C1 segment of cervical spinal cord (tissue), 14 donors: ENCODE results near the gene MYZAP.

Experiments
- DNase-seq, 14 donors: peaks; one replicate each; lab custom pipeline; 2025; lab: John Stamatoyannopoulos, UW

The MYZAP gene

GRCh38 chr15:57625703-57626448 is 34.2 kb downstream of the MYZAP start:
- peak in 1 of 14 donors; percentile 59 for DNase-seq

DNA sequence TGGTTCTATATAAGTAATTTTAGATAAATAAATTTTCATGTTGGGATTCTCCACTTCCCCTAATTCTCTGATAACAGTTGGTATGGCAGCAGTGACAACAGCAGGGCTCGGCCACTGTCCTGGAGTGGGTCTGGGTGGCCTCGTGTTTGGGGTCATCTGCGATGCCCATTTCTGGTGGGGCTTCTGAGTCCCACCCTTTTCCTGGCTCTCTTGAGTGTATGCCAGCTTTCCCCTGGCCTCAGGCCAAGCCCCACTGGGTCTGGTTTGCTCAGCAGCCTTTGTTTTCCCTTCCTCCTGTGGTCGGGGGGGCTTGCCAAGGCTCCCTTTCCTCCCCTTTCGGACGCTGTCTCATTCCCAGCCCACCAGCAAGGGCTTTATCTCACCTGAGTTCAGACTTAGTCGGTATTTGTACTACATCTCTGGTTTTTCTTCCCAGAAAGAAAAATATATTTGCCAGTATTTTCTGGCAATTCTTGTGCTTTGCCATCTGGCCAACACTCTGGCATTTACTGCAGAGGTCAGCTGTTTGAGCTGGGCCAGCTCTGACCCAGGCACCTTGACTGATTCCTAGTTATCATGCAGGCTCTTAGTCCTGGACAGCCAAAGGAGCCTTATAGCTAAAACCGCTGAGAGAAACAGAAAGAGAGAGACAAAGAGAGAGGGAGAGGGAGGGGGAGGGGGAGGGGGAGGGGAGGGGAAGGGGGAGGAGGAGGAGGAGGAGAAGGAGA is 35.2 kb downstream of the MYZAP start:
- peak in 1 of 14 donors; percentile 69 for DNase-seq

DNA sequence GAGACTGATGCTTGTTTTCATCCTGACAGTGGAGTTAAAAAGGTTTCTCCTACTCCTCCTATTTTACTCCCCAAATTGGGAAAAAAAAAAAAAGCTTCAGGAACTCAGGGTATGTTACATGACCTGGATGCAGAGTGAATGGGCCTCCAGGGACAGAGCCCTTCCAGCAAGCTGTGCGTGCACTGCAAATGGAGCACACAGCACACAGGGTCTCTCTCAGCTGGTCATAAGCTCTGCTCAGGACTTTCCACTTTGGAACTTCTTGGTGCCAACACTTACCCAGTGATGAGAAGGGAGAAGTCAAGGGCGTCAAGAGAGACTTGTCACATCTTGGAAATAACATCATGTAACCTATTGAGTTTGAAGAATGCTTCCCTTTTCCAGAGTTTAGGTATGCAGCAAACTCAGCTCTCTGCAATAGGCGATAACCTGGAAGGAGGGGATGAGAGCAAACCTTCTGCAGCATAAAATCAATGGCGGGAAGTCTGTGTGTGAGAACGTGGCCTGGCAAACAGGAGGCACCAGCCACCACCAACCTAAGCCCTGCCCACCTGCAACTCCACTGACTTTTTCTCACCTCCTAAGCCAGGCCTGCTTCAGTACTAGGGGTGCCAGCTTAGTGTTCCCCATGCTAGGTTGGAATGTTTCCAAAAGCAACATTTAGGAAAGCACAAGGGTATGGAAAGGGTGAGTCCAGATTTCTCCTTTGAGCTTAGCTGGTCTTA is 39.8 kb downstream of the MYZAP start:
- no peak for DNase-seq

DNA sequence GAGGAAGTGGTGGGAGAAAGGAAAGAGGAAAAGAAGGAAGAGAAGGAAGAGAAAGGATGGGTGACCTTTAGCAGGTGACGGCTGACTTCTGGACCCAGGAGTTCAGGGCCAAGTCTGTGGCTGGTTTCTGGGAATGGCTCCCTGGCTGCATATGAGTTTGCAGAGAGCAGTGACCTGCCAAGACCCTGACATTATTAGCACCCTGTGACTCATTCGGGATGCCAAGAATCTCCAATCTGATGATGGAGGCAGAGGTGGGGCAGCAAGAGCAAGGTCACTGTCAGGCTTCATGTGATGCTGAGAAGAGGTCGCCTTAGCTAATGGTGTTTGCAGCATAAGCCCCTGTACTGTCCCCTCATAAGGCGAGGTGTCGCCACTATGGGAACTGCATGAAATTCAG is 42.6 kb downstream of the MYZAP start:
- DNase-seq: peak in 2 of 14 donors; percentile 4 to 22

DNA sequence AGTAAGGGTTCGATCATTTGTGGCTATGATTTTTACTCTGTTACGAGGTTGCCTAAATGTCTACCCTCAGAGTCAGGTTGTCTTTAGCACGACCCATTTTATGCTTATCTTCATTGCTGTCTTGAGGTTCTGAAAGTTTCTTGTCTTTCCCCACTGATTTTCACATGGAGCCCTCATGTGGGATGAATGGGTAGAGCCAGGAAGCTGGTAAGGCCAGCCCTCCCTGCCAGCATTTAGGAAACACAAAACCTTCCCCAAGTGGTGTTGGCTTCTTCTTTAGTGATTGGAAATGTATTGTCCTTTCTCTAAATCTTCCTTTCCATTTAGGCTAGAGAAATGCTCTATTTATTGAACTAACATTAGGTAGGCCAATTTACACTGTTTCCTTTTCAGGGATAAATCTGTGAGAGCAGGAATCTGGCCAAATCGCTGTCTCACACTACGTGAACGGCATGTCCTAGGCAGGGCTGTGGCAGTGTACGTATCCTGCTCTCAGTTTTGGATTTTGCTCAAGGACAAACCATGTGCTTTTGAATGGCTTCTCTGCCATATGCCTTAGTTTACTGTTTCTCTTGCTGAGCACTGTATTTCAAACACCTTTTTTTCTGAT is 43.7 kb downstream of the MYZAP start:
- peak in 1 of 14 donors; percentile 89 for DNase-seq

GRCh38 chr15:57637846-57638245 is 46.1 kb downstream of the MYZAP start:
- DNase-seq: no peak

DNA sequence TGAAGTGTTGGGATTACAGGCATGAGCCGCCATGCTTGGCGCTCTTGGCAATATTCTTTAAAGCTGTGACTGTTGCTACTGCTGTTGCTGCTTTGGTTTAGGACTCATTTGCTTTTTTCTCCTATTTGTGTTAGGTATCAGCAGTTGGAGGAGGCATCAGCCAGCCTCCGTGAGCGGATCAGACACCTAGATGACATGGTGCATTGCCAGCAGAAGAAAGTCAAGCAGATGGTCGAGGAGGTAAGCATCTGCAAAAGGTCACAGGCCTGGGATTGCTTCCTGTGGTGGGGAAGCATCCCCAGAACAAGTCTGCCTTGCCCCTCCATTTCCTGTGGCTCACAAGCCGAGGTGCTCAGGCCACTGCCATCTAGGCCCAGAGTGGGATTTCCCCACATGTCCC is 47.6 kb downstream of the MYZAP start:
- no peak for DNase-seq

DNA sequence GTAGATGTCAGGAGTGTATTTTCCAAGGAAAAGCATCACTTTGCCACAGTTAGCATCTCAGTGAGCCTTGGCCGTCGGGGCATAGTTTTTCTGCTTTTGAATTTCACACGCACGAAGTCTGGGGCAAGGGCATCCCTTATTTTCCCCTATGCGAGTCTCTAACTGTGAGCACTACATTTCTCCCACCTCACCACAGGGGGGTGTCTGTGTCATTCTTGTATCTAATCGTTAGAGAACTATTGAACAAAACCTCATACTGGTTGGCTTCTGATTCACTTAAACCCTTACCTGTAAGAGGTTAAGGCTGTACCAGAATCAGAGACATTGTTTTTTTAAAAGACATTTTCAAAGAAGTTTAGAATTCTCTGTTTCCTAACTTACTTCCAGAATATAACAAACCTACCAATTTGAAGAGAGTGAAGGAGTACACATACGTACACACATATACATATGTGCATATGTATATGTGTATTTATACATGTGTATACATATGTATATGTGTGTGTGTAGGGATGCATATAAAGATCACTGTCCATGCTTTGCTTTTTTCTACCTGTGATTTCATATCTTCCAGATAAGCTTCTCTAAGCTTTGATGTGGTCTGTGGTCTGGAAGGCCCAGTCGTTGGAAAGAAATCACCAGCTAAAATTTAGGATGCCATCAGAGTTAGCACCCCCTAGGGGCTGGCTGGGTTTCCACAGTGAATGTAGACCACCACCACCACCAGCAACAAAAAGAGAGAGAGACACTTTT is 49.4 kb downstream of the MYZAP start:
- DNase-seq: peak in 3 of 14 donors; percentile 3 to 23 (median 6)

DNA sequence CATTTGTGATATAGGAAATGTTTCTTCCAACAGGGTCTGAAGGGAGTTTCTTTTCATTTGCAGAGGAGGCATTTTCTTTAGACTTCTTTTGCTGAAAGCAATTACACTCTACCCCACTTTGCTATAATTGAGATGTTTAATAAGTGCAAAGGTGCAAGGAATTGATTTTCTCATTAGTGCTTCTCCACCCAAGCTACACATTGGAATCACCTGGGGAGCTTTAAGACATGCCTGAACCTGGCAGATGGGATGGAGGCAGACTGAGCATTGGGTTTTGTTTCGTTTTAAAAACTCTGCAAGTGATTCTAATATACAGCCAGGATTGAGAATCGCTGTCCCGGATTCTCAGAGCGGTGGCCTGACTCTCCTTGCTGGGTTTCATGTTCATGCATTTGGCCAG is 52.1 kb downstream of the MYZAP start:
- no peak for DNase-seq

DNA sequence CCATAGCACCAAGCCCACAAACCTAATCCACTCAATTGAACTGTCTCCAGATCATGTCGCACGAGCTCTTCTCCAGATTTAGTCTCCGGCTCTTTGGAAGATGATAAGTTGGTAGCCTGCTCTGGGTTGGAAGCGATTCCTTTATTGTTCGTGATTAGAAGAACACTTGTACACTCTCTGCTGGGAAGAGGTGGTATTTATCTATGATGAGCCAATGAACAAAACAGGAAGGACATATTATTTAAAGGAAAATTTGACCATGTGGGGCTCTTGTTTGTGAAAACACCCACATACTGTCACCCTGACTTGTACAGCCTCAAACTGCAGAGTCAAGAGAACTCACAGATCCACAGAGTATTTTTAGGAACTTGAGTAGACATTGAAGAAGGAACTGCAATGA is 54.4 kb downstream of the MYZAP start:
- no peak for DNase-seq

GRCh38 chr15:57647071-57647790 is 55.5 kb downstream of the MYZAP start:
- DNase-seq: no peak

DNA sequence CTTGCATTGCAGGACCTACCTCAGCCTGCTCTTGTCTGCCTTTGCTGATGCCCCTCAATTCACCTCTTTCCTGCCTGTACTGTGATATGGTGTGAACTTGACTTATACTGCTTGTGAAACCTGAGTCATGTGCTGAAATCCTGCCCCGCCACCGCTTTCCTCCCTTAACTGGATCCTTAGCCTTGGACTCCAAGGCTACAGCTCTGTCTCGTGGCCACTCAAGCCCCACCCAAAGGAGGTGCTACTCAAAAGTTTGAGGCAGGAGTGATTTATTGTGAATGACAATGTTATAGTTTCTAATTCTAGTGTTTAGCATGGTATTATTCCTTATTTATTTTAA is 56.1 kb downstream of the MYZAP start:
- DNase-seq: no peak

DNA sequence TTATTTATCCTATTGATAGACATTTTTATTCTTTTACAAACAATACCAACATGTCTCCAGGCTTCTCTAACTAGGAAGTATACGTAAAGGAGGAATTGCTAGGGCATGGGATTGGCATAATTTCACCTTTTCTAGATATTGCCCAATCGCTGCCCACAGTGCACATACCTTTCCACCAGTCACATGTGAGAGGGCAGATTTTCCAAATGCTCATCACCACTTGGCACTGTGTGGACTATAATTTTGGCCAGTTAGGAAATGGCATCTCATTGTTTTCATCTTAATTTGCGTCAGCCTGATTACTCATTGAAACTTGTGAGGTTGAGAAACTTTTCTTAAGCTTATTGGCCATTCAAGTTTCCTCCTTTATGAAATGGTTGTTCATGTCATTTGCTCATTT is 57.4 kb downstream of the MYZAP start:
- DNase-seq: no peak

DNA sequence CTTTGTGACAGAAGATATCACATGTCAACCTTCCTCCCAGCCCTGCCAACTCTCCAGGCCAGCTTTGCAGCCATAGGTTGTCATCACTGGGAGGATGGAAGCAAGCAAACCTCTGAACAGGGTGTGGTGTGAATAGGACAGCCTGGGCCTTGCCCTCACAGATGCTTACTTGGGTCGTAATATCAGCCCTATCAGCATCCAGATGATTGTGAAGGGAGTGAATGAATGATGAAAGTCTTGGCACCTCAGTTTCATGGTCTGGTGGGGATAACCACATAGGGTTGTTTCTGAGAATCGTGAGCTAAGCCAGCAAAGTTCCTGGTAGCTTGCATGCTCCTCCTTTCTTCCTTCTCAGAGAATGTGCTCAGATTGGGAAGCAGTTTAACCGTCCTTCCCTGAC is 59.7 kb downstream of the MYZAP start:
- DNase-seq: no peak

DNA sequence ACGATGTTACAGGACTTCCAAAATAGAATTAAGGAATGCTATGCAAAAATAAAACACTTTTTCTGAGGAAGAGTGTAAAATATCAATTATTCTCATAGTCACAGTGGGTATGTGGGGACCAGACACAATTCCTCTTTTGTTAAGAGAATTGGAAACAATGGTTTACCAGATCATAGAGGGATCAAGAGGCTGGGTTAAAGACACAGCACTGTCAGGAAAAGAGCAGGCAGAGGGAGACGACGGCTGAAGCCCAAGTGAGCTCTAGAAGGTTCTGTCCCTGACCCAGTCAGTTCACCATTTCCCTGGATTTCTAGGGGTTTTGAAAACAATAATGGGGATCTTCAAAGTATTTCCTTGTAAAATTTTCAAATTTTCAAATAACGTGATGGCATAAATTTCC is 60.8 kb downstream of the MYZAP start:
- DNase-seq: peak in 6 of 14 donors; percentile 1 to 22 (median 12)

- DNase-seq: no peak
Measured at GRCh38 chr15:57654153-57654852, 62.6 kb downstream of the MYZAP start.

DNA sequence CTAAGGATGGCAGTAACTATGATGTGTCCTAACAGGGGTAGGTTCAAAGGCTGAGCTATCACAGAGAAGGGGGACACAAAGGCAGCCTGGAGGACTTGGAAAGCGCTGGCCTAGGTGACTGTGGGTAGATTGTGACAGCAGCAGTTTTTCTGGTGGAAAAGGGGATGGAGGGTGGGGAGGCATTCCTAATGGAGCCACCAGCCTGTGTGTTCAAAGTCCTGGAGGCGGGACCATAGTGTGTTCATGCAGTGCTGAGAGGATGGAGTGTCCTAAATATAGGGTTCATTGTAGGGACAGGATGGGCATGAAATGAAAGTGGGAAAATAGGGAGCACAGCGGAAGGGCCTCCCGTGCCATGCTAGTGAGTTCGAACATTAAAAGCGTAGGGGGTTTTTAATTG is 63.3 kb downstream of the MYZAP start:
- no peak for DNase-seq

DNA sequence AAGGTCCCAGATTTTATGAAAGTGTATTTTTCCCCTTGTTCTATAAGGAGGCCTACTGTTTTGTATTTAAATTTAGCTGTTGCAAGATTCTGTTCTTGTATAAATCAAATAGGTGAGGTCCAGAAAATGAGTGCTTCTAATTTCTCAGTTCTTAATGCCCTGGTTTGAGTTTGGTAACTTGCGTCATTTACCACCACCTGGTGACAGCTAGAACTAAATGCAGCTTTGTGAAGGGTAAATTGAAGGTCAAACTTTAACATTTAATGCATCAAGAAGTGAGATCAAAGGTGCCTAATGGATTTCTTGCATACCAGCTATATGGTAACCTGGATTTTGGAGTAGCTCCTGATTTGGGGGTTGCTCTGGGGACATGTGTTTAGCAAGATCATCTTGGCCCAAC is 64.1 kb downstream of the MYZAP start:
- DNase-seq: peak in 1 of 14 donors; percentile 5

DNA sequence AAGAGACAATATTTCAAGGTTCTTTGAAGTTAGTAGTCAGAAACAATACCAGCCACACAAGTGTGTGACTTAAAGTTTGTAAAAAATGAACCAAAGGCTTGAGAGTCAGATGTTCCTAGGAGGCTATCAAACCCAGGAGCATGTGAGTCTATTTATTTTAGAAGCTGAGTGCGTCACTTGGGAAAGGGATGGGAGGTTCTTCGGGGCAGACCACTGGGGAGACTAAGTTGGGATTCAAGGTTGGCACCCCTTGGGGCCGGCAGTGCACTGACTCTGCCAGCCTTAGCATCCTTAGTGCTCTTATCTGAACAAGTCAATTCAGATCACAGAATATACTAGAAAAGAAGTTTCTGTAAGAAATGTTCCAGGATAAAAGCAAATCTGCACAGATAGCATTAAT is 64.7 kb downstream of the MYZAP start:
- no peak for DNase-seq

DNA sequence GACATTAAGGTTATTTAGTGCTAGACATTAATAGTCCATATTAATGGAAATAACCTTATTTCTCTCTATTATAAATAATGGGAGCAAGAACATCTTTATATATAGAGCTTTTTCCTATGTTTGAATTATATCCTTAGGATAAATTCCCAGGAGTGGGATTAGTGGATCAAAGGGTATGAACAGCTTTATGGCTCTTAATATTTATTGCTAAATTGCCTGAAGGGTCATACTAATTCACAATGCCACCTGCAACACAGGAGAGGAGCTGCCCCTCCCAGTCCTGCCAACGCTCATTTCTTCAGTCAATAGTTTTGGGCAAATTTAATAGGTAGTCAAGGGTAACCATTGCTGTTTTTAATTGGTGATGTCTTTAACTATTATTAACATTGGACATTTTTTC is 65.9 kb downstream of the MYZAP start:
- no peak for DNase-seq
